GM19467 (cell line): ENCODE measurements around the gene ARPC1A.
"Not testable (repeated sequence)": the region's sequence is repeated elsewhere in the genome, so short reads cannot be mapped to it uniquely, and the experiment has no call there.

ENCODE experiments used
- ATAC-seq: cut with Tn5 transposase; IDR thresholded peaks from one replicate; pipeline ENCODE4 v1.9.1; 2021; ENCODE audit warnings: mild to moderate bottlenecking, moderate library complexity; ENCODE audit not compliant: unreplicated experiment

The ARPC1A gene

GRCh38 chr7:99320371-99320770 lies 5.3 kb upstream of the ARPC1A start:
- no peak for ATAC-seq

DNA sequence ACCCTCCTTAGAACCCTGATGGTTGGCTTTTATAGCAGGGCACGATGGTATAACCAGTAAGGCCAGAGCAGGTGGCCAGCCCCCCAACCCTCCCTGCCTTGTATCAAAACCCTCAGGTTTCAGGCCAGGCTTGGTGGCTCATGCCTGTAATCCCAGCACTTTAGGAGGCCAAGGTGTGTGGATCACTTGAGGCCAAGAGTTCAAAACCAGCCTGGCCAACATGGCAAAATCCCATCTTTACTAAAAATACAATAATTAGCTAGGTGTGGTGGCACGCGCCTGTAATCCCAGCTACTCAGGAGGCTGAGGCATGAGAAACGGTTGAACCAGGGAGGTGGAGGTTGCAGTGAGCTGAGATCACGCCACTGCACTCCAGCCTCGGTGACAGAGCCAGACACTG lies 3.0 kb upstream of the ARPC1A start:
- not testable (repeated sequence) for ATAC-seq

GRCh38 chr7:99324559-99324958 lies 1.1 kb upstream of the ARPC1A start:
- ATAC-seq, result no peak

DNA sequence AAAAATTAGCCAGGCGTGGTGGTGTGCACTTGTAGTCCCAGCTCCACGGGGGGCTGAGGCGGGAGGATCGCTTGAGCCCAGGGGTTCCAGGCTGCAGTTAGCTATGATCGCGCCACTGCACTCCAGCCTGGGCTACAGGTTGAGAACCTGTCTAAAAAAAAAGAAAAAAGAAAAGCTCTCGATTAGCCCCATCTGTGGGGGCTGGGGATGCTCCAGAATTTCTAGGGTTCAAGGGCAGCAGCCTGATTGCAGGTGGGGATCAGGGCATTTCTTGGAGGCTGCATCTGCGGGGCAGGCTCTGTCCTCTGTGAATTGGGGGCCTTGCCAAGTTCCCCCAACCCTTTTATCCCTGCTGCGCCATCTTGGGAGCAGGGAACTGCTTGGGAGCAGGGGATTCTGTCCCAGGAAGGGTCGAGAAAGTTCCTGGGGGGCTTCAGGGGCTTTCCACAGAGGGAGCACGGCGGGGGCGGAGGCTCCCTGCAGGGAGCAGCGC lies 651 bp upstream of the ARPC1A start:
- ATAC-seq, result no peak

DNA sequence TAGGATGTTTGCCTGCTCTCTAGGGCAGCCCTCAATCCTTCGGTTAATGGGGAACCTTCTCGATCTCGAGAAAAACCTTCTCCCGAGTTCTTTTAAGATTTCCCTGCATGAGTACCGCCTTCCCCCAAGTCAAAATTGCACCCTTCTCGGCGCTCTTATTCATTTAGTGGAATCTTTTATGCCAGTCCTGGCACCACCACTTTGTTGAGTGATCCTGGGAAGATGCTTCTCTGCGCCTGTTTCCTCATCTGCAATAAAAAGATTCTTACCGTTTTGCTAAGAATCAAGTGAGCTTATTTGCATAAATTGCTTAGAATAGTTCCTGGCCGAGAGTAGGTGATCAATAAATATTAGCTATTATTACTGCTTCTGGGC lies 697 bp downstream of the ARPC1A start:
- ATAC-seq, result no peak

DNA sequence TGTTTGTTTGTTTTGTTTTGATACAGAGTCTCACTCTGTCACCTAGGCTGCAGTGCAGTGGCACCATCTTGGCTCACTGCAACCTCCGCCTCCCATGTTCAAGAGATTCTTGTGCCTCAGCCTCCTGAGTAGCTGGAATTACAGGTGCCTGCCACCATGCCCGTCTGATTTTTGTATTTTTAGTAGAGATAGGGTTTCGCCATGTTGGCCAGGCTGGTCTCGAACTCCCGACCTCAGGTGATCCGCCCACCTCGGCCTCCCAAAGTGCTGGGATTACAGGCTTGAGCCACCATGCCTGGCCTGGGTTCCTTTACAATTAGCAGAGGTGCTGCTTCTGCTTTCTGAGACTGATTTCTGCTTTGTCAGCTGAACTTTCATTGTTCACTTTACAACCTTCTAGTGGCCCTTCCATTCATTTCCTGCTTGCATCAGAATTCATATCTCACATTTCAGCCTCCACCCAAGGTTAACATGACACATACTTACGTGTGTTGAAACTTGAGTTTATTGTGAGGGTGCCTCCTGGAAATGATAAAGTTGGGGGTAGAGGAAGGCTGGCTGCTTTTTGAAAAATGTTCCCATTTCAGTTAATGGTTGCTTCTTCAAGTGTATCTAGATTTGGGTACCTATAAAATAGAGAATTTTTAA lies 4.7 kb downstream of the ARPC1A start:
- ATAC-seq, result not testable (repeated sequence)

- ATAC-seq, result no peak
Observed at GRCh38 chr7:99331002-99331401, 5.3 kb downstream of the ARPC1A start.

DNA sequence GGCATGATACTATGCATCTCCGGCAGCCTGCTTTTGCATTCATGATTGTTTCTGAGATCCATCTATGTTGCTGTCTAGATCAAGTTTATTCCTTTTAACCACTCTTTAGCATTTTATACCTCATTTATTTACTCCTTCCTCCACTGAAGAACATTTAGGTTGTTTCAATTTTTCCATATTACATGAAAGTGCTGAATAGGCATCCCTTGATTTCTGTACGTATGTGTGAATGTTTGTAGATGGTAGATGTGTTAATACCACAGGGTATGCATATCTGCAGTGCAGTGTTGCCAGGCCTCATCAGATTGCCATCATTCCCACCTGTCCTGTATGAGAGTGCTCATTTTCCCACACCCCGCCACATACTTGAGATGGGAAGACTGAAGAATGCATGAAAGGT lies 13.9 kb downstream of the ARPC1A start:
- ATAC-seq, result no peak

GRCh38 chr7:99340659-99341058 lies 15.0 kb downstream of the ARPC1A start:
- ATAC-seq, result no peak

DNA sequence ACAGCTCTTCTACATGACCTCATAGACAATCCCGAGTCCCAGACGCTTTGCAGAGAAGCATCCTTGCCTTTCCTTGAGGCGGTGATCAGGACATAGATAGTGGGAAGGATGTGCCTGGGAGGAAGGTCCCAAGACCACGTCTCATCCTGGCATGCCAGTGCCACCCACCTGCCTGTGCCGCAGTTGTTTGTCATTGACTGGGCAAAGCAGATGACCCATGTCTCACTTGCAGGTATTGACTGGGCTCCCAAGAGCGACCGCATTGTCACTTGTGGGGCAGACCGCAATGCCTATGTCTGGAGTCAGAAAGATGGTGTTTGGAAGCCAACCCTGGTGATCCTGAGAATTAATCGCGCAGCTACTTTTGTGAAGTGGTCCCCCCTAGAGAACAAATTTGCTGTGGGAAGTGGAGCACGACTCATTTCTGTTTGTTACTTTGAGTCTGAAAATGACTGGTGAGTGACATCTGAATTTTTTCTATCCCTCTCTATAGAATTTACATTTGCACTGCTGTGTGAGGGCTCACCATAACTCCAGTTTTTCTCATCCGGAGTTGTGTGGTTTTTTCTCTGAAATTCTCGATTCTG lies 18.5 kb downstream of the ARPC1A start:
- ATAC-seq, result no peak

DNA sequence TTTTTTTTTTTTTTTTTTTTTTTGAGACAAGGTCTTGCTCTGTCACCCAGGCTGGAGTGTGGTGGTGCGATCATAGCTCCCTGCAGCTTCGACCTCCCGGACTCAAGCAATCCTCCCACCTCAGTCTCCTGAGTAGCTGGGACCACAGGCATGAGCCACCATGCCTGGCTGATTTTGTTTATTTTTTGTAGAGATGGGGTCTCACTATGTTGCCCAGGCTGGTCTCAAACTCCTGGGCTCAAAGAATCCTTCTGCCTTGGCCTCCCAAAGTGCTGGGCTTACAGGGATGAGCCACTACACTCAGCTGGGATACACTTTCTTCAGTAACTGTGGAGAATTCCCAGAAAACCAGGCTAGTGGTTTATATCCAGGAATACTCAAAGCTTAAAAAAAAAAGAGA lies 24.9 kb downstream of the ARPC1A start:
- not testable (repeated sequence) for ATAC-seq

- no peak for ATAC-seq
Observed at GRCh38 chr7:99352247-99352646, 26.5 kb downstream of the ARPC1A start.

DNA sequence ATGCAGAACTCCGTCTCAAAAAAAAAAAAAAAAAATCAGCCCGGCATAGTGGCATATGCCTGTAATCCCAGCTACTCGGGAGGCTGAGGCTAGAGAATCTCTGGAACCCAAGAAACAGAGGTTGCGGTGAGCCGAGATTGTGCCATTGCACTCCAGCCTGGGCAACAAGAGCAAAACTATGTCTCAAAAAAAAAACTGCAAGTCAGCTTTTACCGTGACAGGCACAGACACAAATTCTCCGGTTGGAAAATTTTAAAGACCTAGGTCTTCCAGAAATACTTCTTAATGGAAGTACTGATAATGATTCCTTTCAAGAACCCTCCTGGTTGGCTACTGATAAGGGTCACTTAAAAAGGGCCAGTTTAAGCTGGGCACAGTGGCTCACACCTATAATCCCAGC lies 29.4 kb downstream of the ARPC1A start:
- ATAC-seq, result no peak

GRCh38 chr7:99357701-99358490 lies 32.2 kb downstream of the ARPC1A start:
- ATAC-seq, result no peak

GRCh38 chr7:99358521-99358920 lies 32.8 kb downstream of the ARPC1A start:
- not testable (repeated sequence) for ATAC-seq

- no peak for ATAC-seq
Observed at GRCh38 chr7:99359465-99360154, 33.9 kb downstream of the ARPC1A start.

- no peak for ATAC-seq
Observed at GRCh38 chr7:99362801-99363200, 37.1 kb downstream of the ARPC1A start.

DNA sequence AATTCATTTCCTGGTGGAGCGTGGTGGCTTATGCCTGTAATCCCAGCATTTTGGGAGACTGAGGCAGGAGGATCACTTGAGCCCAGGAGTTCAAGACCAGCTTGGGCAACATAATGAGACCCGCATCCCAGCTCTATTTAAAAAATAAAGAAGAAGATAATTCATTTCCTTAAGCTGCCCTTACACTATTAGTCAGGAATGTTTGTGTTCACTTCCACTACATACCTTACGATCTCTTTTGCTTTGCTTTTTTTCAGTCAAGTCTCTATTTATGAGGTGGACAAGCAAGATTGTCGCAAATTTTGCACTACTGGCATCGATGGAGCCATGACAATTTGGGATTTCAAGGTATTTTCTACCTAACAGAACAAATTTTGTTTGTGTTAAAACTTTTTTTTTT lies 37.6 kb downstream of the ARPC1A start:
- ATAC-seq, result no peak

DNA sequence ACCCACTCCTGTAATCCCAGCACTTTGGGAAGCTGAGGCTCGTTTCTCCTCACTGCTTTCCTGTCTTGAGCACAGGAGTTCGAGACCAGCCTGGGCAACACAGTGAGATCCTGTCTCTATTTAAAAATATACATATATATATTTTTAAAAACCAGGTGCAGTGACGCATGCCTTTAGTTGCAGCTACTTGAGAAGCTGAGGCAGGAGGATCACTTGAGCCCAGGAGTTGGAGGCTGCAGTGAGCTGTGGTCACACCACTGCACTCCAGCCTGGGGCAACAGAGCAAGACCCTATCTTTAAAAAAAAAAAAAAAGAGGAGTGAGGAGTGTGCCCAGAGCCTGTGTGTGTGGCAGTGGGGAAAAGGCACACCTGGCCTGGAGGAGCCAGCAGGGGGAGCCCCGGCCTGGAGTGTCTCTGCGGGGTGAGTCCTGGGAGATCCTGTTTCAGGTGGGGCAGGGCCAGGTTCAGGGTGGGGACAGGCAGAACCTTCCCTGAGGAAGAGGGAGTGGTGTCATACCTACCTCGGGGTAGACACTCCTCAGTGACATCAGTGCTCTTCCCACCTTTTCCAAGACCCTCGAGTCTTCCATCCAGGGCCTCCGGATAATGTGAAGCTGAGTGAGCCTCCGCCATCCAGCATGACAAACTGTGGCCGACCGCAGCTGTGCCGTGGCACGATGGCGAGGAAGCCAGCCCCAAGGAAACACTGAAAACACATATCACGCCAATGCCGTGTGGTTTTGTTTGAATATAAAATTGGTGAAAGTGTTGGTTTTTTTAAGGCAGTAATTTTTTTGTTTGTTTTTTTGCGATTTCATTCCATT lies 39.8 kb downstream of the ARPC1A start:
- ATAC-seq, result peak; percentile 52

- no peak for ATAC-seq
Observed at GRCh38 chr7:99366646-99367045, 40.9 kb downstream of the ARPC1A start.
